Sciatic nerve (tissue), 2 donors: Measurements from ENCODE around the gene AIFM3. TPM values are rescaled to one million over a fixed set of nuclear protein-coding genes. Genes with fewer than 3 reads are reported as not detected.
"Not testable (repeated sequence)": the region's sequence is repeated elsewhere in the genome, so short reads cannot be mapped to it uniquely, and the experiment has no call there.

Experiments used
- ATAC-seq: fragments of 200-7000 bp; cut with Tn5 transposase; one replicate; pipeline ENCODE4 v1.9.1; 2020; ENCODE audit warnings: mild to moderate bottlenecking, moderate library complexity
- DNase-seq: peaks from one replicate; pipeline ENCODE4 v3.0.0-alpha.2; 2020; ENCODE audit warnings: low spot score
- intact Hi-C: fragments of 100-400 bp; cut with DNase I; formaldehyde crosslinking; loops from one replicate; pipeline ENCODE4 v1.14.2; 2022
- total RNA-seq: library from RNA; stranded (reverse); fragmentation: NEBNext Ultra II Directional; extraction: Animal tissue kit (Norgen Biotek cat#: 25700); gene quantifications from one replicate; pipeline ENCODE4 v1.2.1, GENCODE V29; 2021
- donor health status: DM: no; HTN: no; CAD: no.
- donor health status: DM: no; HTN: no; CAD: no.

The AIFM3 gene
- total RNA-seq, 1 donor from 2014 or later = 2.1 TPM

DNA sequence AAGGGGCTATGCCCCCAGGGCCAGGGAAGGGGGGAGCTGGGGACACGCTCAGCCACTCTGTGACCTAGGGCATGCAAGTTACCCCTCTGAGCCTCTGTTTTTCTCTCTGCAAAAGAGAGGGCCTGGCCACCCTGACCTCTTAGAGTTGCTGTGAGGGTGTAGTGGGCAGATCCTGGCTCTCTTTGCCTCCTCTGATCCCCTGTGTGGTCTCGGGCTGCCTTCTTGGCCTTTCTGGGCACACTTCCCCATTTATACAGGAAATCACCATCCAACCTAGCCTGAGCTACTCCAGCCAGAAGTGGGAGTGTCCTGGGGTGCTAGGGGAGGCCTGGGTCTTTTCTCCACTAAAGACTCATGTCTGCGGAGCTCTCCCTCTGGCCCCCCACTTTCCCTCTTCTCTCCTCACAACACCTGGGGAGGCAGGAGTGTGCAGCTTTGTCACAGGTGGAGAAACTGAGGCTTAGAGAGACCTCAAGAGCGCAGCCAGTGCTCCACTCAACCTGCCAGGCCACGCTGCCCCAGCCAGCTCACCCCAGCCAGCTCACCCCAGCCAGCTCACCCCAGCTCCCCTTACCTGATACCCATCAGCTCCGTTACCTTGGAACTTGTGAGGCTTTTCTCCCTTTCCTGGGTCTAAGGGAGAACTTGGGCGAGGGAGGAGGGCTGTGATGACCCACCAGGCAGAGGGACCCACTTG lies 1.4 kb downstream of the AIFM3 start:
- intact Hi-C loops = no loop called here
- ATAC-seq = no peak
- no peak for DNase-seq

DNA sequence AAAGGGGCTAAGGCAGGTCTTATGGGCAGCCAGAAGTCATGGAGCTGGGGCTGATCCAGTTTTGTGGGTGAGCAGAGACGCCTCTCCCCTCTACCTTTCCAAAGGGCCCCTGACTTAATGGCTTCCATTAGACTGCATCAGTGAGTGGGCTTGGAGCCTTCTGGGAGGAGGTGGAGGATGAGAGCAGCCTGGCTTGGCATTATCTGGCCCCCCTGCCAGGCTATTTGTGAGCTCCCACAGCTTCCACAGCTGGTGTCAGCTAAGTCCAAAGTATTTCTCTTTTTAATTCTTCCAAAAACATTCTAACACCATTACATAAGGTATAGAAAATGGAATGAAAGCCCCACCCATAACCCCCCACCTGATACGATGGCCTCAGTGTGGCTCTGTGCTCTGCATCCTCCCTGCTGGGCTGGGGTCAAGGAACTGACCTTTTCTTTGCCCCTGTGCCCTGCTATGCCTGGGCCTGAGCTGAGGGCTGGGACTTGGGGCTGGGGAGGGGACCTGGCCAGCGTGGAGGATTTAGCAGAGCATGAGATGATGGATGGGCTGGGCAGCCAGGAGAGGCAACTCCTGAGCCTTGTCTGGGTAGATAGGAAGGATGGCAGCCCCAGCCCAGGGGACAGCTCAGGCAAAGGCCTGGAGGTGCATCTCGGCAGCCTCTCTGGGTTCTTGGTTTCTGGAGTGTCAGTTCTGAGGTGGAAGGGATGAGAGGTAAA lies 4.0 kb downstream of the AIFM3 start:
- DNase-seq (no peak), ATAC-seq (no peak)
- intact Hi-C loops = no loop called here

DNA sequence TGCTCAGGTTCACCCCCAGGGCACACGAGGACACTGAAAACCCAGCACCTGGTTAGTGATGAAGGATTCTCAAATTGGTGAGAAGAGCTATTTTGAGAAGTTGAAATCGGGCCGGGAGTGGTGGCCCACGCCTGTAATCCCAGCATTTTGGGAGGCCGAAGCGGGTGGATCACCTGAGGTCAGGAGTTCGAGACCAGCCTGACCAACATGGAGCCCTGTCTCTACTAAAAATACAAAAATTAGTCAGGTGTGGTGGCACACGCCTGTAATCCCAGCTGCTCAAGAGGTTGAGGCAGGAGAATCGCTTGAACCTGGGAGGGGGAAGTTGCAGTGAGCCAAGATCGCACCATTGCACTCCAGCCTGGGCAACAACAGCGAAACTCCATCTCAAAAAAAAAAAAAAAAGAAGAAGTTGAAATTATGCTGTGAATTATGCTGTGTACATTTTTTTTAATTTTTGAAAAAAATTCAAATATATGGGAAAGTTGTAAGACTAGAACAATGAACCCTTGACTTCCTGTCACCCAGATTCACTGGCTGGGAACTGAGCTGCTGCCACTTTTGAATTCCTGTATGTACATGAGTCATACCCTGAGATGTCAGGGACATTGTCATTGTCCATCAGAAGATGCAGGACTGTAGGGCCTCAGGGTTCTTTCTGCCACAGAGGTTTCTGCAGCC lies 5.1 kb downstream of the AIFM3 start:
- intact Hi-C loops, ATAC-seq, DNase-seq: not testable (repeated sequence)

DNA sequence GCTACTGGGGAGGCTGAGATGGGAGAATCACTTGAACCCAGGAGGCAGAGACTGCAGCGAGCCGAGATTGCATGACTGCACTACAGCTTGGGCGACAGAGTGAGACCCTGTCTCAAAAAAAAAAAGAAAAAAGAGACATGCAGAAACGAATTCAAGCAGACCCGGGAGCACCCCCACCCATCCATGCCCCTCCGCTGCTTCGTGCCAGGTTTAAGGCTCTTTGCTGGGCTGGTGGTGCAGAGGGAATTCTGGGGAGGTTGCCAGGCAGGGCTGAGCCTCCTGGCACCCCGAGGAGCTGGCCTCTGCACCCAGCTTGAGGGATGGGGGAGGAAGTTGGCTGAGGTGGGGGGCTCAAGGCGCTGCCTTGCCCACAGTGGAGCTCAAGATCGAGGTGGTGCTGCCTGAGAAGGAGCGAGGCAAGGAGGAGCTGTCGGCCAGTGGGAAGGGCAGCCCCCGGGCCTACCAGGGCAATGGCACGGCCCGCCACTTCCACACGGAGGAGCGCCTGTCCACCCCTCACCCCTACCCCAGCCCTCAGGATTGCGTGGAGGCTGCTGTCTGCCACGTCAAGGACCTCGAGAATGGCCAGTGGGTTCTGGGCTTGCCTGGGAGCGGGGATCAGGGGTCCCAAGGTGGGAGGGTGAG lies 6.0 kb downstream of the AIFM3 start:
- no peak for DNase-seq
- intact Hi-C loops = no loop called here
- ATAC-seq = no peak

DNA sequence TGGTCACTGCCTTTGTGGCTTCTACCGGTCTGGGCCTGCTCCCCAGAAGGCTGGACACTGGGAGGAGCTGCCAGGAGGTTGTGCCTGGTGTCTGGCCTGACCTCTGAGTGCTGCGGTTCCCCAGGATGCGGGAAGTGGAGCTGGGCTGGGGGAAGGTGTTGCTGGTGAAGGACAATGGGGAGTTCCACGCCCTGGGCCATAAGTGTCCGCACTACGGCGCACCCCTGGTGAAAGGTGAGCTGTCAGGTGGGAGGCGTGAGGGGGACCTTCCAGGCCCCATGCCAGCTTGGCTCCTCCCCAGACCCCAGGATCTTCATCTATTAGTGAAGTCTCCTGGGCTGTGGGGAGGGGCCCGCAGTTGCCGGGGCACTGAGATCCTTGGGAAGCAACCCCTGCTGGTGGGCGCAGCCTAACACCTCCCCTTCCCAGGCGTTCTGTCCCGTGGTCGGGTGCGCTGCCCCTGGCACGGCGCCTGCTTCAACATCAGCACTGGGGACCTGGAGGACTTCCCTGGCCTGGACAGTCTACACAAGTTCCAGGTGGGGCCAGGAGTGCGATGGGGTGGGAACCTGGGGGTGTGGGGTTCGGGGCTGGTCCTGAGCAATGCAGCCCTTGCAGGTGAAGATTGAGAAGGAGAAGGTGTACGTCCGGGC lies 6.7 kb downstream of the AIFM3 start:
- ATAC-seq (no peak), DNase-seq (no peak)
- intact Hi-C loops = no loop called here

DNA sequence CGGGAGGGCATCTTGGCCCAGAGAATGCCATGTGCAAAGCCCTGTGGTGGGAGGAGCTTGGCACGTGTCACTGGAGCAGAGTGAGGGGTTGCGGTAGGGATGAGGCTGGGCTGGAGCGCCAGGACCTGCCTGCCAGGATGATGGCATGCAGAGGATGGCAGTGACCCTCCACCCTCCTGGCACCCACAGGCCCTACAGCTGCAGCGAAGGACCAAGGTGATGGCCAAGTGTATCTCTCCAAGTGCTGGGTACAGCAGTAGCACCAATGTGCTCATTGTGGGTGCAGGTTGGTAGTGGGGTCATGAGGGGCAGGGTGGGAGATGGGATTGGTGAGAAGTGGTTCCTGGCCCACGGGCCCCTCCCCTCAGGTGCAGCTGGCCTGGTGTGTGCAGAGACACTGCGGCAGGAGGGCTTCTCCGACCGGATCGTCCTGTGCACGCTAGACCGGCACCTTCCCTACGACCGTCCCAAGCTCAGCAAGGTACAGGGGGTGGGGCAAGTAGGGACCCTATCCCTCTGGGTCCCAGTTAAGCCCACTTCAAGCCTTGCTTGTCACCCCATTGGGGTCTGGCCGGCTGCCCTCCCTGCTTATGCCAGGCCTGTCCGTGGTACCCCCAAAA lies 7.4 kb downstream of the AIFM3 start:
- ATAC-seq (no peak), DNase-seq (no peak)
- intact Hi-C loops = no loop called here

DNA sequence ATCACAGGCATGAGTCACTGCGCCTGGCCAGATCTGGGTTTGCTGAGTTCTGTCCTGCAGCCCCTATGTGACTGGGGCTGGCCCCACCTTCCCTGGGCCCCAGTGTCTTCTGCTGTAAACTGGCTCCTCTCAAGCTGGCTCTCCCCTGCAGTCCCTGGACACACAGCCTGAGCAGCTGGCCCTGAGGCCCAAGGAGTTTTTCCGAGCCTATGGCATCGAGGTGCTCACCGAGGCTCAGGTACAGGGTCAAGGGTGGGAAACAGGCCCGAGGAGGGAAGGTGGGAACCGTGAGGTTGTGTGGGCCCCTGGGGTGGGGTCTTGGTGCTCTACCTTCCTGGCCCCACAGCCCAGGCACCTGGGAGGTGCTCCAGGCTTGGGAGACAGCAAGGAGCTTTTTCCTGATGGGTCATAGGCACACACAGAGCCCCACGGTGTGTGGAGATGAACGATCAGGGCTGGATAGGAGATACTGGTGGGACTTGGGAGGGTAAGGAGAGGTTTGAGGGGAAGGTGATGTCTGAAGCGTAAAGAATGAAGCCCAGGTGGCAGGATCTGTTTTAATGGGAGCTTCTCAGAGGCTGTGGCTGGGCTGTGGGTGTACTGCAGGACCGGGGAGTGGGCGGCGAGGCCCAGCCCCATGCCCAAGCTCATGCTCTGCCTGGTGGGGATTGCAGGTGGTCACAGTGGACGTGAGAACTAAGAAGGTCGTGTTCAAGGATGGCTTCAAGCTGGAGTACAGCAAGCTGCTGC lies 8.7 kb downstream of the AIFM3 start:
- DNase-seq (no peak), ATAC-seq (no peak)
- intact Hi-C loops = no loop called here

DNA sequence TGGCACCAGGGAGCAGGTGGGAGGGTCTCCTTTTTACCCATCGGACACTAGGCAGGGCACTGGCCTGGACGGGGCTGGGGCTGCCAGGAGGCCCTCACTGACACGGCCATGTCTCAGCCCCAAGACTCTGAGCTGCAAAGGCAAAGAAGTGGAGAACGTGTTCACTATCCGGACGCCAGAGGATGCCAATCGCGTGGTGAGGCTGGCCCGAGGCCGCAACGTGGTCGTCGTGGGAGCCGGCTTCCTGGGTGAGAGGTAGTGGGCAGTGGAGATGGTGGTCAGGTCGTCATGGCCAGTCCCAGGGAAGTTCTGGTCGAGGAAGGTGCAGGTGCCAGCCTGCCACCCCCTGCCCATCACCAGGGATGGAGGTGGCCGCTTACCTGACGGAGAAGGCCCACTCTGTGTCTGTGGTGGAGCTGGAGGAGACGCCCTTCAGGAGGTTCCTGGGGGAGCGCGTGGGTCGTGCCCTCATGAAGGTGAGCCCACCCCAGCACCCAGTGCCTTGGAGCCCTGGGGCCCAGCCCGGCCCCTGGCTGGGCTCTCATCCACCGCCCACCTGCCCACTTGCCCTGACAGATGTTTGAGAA lies 9.3 kb downstream of the AIFM3 start:
- DNase-seq = no peak
- no peak for ATAC-seq
- intact Hi-C loops = no loop called here

DNA sequence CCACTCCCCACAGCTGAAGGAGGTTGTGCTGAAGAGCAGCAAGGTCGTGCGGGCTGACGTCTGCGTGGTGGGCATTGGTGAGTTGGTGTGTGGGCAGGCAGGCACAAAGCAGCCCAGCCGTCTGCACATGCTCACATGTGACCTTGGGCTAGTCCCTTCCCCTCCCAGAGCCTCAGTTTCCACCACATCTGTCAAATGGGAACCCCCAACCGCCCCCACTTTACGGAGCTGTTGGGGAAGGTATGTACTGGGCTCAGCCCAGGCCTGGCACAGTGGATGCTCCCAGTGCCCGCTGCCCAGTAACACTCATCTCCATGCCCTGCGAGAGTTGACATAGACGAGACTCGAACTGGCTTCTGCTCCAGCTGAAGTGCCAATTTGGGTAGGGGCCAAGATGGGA lies 10.0 kb downstream of the AIFM3 start:
- no peak for DNase-seq
- ATAC-seq = no peak
- intact Hi-C loops = no loop called here

DNA sequence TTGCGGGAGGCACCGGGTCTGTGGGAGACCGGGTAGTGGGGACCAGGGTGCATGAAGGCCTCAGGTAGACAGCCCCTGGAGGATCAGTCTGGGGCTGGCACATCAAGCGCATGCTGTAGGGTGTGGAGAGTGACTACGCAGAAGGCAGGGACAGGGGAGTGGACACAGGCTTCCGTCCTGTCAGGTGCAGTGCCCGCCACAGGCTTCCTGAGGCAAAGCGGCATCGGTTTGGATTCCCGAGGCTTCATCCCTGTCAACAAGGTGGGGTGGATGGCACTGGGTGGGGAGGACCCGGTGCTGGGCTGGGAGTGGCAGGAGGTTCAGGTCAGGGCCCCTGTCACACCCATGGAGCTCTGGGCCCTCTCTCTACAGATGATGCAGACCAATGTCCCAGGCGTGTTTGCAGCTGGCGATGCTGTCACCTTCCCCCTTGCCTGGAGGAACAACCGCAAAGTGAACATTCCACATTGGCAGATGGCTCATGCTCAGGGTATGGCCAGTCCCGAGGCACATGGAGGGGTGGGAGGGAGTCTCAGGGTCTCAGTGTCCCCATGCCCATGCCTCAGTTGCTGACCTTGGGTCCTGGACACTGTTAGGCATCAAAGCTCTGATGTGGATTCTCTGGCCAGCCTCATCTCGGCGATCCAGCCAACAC lies 10.6 kb downstream of the AIFM3 start:
- no peak for ATAC-seq
- intact Hi-C loops = no loop called here
- no peak for DNase-seq

DNA sequence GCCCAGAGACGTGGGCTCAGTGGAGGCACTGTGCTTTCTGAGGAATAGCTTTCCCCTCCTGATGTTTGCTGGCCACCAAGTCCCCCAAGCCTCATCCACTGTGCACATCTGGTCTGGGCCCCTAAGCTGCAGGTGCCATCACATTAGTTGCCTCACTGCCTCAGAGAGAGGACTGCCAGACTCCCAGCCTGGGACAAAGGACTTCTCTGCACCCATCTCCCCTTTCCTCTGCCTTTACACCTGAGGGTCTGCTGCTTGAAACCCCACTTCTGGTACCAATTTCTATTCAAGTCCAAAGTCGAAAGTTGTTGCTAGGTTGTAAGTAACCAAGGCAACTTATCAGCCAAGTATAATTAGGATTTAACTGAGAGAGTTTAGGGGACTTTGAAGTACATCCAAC lies 11.4 kb downstream of the AIFM3 start:
- DNase-seq (no peak), ATAC-seq (no peak)
- intact Hi-C loops = no loop called here

DNA sequence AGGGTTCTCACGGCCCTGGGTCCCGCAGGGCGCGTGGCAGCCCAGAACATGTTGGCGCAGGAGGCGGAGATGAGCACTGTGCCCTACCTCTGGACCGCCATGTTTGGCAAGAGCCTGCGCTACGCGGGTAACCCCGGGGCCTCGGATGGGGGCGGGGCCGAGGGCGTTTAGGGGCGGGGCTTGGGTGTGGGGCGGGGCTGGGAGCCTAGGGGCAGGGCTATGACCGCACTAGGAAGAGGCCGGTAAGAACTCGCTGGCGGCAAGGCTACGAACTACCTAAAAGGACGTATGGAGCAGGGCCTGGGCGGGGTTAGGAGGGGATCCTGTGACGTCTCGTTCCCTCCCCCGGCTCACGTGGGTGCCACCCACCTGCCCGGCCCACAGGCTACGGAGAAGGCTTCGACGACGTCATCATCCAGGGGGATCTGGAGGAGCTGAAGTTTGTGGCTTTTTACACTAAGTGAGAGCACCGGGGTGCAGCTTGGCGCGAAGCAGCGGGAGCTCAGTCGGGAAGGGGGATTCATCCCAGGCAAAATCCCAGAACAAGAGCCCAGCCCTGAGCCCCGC lies 12.3 kb downstream of the AIFM3 start:
- peak; percentile 71 for ATAC-seq
- DNase-seq = peak; percentile 83
- intact Hi-C loops = no loop called here

DNA sequence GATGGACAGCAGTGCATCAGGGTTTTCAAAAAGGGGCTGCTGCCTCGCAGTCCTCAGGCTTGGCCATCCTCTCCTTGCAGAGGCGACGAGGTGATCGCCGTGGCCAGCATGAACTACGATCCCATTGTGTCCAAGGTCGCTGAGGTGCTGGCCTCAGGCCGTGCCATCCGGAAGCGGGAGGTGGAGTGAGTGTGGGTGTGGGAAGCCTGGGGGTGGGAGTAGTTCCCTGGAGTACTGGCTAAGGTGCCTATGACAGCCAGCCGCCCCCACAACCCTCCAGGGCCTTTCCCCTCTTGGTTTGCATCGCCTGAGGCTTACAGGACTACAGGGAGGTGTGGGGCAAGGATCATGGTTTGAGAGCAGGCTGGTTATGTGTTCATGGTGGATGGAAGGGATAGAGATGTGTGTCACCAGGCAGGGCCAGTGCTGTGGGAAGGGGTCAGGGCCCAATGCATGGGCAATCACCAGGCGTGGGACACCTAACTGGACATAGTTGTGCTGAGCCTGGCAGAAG lies 12.9 kb downstream of the AIFM3 start:
- DNase-seq (no peak), ATAC-seq (no peak)
- intact Hi-C loops = no loop called here

DNA sequence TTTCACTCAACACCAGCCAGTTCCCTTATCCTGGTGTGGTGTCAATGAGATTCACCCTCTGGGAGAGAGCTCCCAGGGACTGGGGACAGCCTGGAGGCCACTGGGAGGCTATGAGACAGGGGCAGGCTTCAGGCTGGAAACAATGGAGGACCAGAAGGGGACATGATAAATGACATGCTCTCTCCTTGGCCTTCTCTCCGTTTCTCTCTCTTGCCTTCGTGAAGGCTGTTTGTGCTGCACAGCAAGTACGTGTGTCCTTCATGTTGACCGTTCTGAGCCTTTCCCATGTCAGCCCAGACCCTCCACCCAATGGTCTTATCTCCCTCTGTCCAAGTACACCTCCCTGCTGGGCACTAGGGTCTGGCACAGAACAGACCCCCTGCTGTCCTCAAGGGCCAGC lies 13.5 kb downstream of the AIFM3 start:
- intact Hi-C loops = no loop called here
- no peak for DNase-seq
- no peak for ATAC-seq

DNA sequence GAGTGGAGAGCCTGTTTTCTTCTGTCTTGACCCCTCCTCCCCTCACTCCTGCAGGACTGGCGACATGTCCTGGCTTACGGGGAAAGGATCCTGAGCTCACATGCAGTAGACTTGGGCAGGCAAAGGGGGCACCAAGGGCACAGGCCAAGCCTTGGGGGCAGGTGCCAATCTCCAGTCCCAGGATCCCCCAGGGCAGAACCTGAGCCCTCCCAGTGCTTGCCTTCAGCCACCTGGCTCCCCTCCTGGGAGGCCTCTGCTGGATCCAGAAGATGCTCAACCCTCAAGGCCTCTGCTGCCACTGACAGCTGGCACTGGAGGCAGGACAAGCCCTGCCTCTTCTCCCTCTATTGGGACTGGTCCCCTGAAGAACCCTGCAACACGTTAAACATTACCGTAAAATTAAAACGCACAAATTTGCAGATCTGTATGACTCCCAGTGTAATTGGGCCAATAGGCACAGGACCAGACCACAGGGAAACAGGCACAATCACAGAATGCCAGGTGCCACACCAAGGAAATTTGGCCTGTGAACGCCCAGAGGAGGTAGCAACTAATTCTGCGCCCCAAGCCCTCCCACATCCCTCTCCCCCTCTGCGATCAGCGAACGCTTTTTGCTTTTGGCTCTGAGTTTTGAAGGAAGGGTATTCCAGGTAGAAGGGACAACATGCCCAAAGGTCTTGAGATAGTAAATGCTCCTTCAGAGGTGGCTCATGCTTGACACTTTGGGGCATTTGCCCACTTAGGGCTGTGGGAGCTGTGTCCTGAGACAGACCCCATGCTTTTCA lies 14.1 kb downstream of the AIFM3 start:
- intact Hi-C loops = no loop called here
- ATAC-seq (no peak), DNase-seq (no peak)
